ENCODE measurements around the gene EIF2AK3.

GRCh38 chr2:88628571-88628939 lies 1.3 kb upstream of the EIF2AK3 start:
- TF ChIP-seq CTCF (IDR thresholded peaks at IDR 0.05; ENCODE audit: low read depth, low read length, poor library complexity, severe bottlenecking) (no peak), EZH2phosphoT487 (IDR thresholded peaks at IDR 0.05; ENCODE audit: borderline replicate concordance, low read length) (no peak)

Measured in DOHH2 (cell line).